Esophagus muscularis mucosa (tissue), 4 donors: ENCODE measurements around the gene AGMAT.

ENCODE experiments used
- CTCF ChIP-seq, 3 experiments: fragments of 200-600 bp in 2 of 3; fragments of 450-650 bp in 1 of 3; sonication (generic) in 2 of 3; IDR thresholded peaks; one replicate each; pipeline ENCODE4 v1.5.1; 2017 to 2019; ENCODE audit warnings: antibody characterized with exemption in 3 of 3, mild to moderate bottlenecking in 2 of 3, moderate library complexity in 1 of 3
- EP300 ChIP-seq: sonication (generic); formaldehyde crosslinking; IDR thresholded peaks from one replicate; pipeline ENCODE4 v1.6.1; 2017; ENCODE audit warnings: antibody characterized with exemption
- POLR2A ChIP-seq: fragments of 450-650 bp; IDR thresholded peaks from one replicate; pipeline ENCODE4 v1.6.1; 2017; ENCODE audit warnings: antibody characterized with exemption, moderate library complexity, mild to moderate bottlenecking, low read depth

DNA sequence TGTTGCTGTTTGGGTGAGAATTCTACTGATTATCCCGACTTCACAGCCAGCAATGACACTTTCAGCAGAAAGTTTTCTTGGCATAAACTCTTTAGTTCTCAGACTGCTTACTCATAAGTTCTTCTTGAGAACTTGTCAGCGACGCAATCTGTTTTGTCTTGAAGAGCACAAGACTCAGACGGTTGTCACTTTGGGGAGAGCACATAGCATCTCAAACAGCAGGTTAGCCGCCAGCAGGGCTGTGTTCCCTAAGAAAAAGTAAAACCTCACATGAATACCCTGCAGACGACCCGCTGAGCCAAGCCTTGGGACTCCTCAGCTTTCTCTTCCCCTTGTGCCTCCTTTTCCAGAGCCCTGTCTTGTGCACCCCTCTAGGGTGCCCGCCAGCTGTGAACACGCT, 11.4 kb downstream of the AGMAT start:
- TF ChIP-seq CTCF (IDR thresholded peaks at IDR 0.05) (no peak), POLR2A (no peak), EP300 (no peak)
